Osteocyte (in vitro differentiated cells): ENCODE measurements around the gene PLEKHO1. TPM values are rescaled to one million over a fixed set of nuclear protein-coding genes. Genes with fewer than 3 reads are reported as not detected.
"Not testable (repeated sequence)": the region's sequence is repeated elsewhere in the genome, so short reads cannot be mapped to it uniquely, and the experiment has no call there.

Source experiments
- DNase-seq: peaks from one replicate; pipeline ENCODE4 v3.0.0; 2021; ENCODE audit warnings: mixed read lengths; ENCODE audit not compliant: unreplicated experiment; ENCODE audit errors: extremely low spot score
- H3K27ac Mint-ChIP-seq: one replicate; pipeline ENCODE4 v1.8.0; 2021; ENCODE audit warnings: mild to moderate bottlenecking, mixed read lengths; ENCODE audit not compliant: unreplicated experiment
- H3K27me3 Mint-ChIP-seq: one replicate; pipeline ENCODE4 v1.8.0; 2021; ENCODE audit warnings: mixed read lengths; ENCODE audit not compliant: unreplicated experiment
- H3K36me3 Mint-ChIP-seq: one replicate; pipeline ENCODE4 v1.8.0; 2021; ENCODE audit warnings: mixed read lengths; ENCODE audit not compliant: unreplicated experiment
- H3K4me1 Mint-ChIP-seq: one replicate; pipeline ENCODE4 v1.8.0; 2021; ENCODE audit warnings: mixed read lengths; ENCODE audit not compliant: unreplicated experiment
- H3K4me3 Mint-ChIP-seq: one replicate; pipeline ENCODE4 v1.8.0; 2021; ENCODE audit warnings: mild to moderate bottlenecking, moderate library complexity, mixed read lengths; ENCODE audit not compliant: unreplicated experiment
- H3K9me3 Mint-ChIP-seq: one replicate; pipeline ENCODE4 v1.8.0; 2021; ENCODE audit warnings: mixed read lengths; ENCODE audit not compliant: unreplicated experiment
- CTCF ChIP-seq: fragments of 200-600 bp; sonication (generic); IDR thresholded peaks from 2 replicates; pipeline ENCODE4 v1.5.0; 2021; ENCODE audit warnings: antibody characterized with exemption, mild to moderate bottlenecking, moderate library complexity
- total RNA-seq: library from RNA; stranded (reverse); gene quantifications from 2 replicates; pipeline ENCODE4 v1.2.1, GENCODE V29; 2021

The PLEKHO1 gene
- total RNA-seq, 1 donor from 2014 or later = 52.2 TPM

GRCh38 chr1:150179867-150180266, 30.2 kb downstream of the PLEKHO1 start:
- H3K36me3 Mint-ChIP-seq = no peaks in the 10 kb centered on the region
- H3K27me3 Mint-ChIP-seq = no peaks in the 10 kb centered on the region
- no peaks in the 10 kb centered on the region for H3K9me3 Mint-ChIP-seq
- no peak overlapping the region for H3K4me3 Mint-ChIP-seq
- no peak overlapping the region for H3K27ac Mint-ChIP-seq
- TF ChIP-seq CTCF = no peak
- H3K4me1 Mint-ChIP-seq = peaks cover 2% of the 10 kb centered on the region
- no peak for DNase-seq

DNA sequence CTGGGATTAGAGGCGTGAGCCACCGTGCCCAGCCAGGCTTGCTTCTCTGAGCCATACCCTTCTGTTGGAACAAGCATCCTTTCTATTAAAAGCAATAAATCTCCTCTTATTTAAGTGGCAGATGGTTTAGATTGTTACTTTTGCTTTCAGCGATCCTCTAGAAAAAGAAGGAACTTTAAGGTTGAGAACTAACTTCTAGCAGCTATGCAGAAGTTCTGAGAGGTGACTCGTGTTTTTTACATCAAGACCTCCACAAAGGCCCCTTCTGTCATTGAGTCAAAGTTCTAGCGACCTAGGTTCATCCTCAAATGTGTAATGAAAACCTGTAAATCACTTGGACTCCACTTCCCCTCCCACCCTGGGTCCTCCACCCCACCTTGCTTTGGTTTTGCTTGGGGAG, 30.8 kb downstream of the PLEKHO1 start:
- Mint-ChIP-seq H3K9me3 (no peaks in the 10 kb centered on the region), H3K36me3 (no peaks in the 10 kb centered on the region), H3K4me3 (no peak overlapping the region), H3K27ac (no peak overlapping the region), H3K4me1 (peaks cover 2% of the 10 kb centered on the region), H3K27me3 (no peaks in the 10 kb centered on the region)
- no peak for DNase-seq
- no peak for TF ChIP-seq CTCF

DNA sequence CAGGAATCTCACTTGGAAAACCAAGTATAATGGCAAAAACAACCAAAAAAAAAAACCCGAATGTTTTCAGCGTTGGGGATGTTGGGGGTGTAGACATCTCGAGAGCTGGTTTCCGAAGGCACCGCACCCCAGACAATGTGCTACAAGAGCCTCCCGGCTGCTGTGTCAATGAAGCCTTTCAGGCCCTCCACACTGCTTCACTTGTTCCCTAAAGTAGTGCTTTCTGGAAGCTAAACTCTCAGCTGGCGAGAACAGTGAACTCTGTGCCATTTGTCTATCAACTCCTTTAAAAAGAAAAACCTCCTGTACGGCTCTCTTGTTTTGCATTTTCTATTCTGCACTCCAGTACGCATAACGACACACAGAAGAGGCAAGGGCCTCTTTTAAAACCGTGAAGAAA, 32.5 kb downstream of the PLEKHO1 start:
- Mint-ChIP-seq H3K27ac (no peak overlapping the region), H3K27me3 (no peaks in the 10 kb centered on the region), H3K9me3 (no peaks in the 10 kb centered on the region), H3K4me1 (peaks cover 10% of the 10 kb centered on the region), H3K4me3 (no peak overlapping the region), H3K36me3 (no peaks in the 10 kb centered on the region)
- no peak for TF ChIP-seq CTCF
- DNase-seq = no peak

DNA sequence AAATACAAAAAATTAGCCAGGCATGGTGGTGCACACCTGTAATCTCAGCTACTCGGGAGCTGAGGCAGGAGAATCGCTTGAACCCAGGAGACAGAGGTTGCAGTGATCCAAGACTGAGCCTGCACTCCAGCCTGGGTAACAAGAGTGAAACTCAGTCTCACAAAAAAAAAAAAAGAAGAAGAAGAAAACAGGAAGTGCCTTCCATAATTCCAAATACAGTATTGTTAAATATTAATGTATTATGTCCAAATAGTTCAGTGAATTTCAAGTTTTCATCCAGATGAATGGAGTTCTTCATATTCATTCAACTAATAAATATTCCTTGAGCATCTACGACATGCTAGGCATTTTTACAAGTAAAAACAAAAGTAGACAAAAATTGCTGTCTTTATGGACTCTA, 33.3 kb downstream of the PLEKHO1 start:
- Mint-ChIP-seq H3K4me3 (no peak overlapping the region), H3K27me3 (no peaks in the 10 kb centered on the region), H3K9me3 (no peaks in the 10 kb centered on the region), H3K36me3 (no peaks in the 10 kb centered on the region), H3K4me1 (peaks cover 12% of the 10 kb centered on the region), H3K27ac (no peak overlapping the region)
- DNase-seq = no peak
- TF ChIP-seq CTCF = no peak

DNA sequence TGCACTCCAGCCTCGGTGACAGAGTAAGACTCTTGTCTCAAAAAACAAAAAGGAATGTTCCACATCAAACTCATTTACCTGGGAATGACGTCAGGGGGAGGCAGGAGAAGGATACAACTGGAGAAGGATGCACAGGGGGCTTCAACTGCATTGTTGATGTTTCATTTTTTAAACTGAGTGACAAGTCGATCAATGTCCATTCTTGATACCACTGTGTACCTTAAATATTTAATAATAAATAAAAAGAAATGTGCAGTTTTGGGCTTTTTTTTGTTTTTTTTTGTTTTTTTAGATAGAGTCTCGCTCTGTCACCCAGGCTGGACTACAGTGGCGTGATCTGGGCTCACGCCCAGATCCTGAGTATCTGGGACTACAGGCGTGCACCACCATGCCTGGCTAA, 35.8 kb downstream of the PLEKHO1 start:
- Mint-ChIP-seq H3K27me3 (no peaks in the 10 kb centered on the region), H3K4me3 (no peak overlapping the region), H3K36me3 (no peaks in the 10 kb centered on the region), H3K9me3 (no peaks in the 10 kb centered on the region), H3K4me1 (peaks cover 12% of the 10 kb centered on the region), H3K27ac (no peak overlapping the region)
- TF ChIP-seq CTCF = no peak
- DNase-seq = no peak

DNA sequence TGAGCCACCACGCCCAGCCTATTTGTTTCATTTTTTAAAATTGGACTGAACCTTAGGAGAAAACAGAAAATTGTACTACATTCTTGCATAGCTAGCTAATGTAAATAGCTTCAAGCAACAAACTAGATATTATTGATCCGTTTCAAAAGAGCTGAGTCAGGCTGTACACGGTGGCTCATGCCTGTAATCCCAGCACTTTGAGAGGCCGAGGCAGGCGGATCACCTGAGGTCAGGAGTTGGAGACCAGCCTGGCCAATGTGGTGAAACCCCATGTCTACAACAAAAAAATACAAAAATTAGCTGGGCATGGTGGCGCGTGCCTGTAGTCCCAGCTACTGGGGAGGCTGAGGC, 36.7 kb downstream of the PLEKHO1 start:
- peaks cover 12% of the 10 kb centered on the region for H3K4me1 Mint-ChIP-seq
- H3K27me3 Mint-ChIP-seq, H3K4me3 Mint-ChIP-seq, H3K36me3 Mint-ChIP-seq, H3K9me3 Mint-ChIP-seq, DNase-seq: not testable (repeated sequence)
- peak overlapping the region; percentile 69 for H3K27ac Mint-ChIP-seq
